Sigmoid colon (tissue), 4 donors: ENCODE data around the gene DGKE.

Source experiments
- POLR2A ChIP-seq, 2 donors: fragments of 450-650 bp; IDR thresholded peaks; one replicate each; pipeline ENCODE4 v1.6.1; 2016; ENCODE audit warnings: antibody characterized with exemption in 2 of 2, mild to moderate bottlenecking in 2 of 2, moderate library complexity in 2 of 2
- POLR2AphosphoS5 ChIP-seq, 4 donors: sonication (generic); formaldehyde crosslinking; IDR thresholded peaks; one replicate each; pipeline ENCODE4 v1.6.1; 2017; ENCODE audit warnings: antibody characterized with exemption in 4 of 4

DNA sequence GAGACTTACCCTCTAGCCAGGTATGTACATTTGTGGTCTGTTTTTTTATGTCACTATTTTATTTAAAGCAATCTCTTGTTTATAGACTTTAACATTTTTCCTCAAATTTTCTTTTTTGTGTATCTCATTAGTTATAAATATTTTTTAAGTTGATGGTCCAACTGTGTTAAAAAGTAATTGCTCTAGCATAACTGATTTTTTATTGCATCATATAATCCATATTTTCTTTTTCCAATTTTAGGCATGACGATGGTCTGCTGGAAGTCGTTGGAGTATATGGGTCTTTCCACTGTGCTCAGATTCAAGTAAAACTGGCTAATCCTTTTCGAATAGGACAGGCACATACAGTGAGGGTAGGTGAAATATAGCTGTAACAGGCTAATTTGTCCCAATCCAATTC is 27.9 kb downstream of the DGKE start:
- no peak for TF ChIP-seq POLR2A (IDR thresholded peaks at IDR 0.05)
- no peak for TF ChIP-seq POLR2AphosphoS5 (IDR thresholded peaks at IDR 0.05)
